ENCODE data around the gene TERT.
"Not testable (repeated sequence)": the region's sequence is repeated elsewhere in the genome, so short reads cannot be mapped to it uniquely, and the experiment has no call there.

The TERT gene

GRCh38 chr5:1330847-1331831, 36.3 kb upstream of the TERT start:
- no peak for DNase-seq

- no peak for DNase-seq
Measured at GRCh38 chr5:1330146-1330846, 35.4 kb upstream of the TERT start.

GRCh38 chr5:1329111-1329579, 34.3 kb upstream of the TERT start:
- DNase-seq: no peak

- not testable (repeated sequence) for DNase-seq
Measured at GRCh38 chr5:1328237-1329110, 33.6 kb upstream of the TERT start.

GRCh38 chr5:1326901-1327756, 32.3 kb upstream of the TERT start:
- DNase-seq: not testable (repeated sequence)

GRCh38 chr5:1326532-1326875, 31.6 kb upstream of the TERT start:
- not testable (repeated sequence) for DNase-seq

GRCh38 chr5:1325870-1326531, 31.1 kb upstream of the TERT start:
- DNase-seq: no peak

GRCh38 chr5:1325191-1325741, 30.4 kb upstream of the TERT start:
- DNase-seq: no peak

GRCh38 chr5:1324719-1325190, 29.9 kb upstream of the TERT start:
- no peak for DNase-seq

- DNase-seq: no peak
Measured at GRCh38 chr5:1324301-1324700, 29.4 kb upstream of the TERT start.

GRCh38 chr5:1323803-1324173, 28.9 kb upstream of the TERT start:
- no peak for DNase-seq

- no peak for DNase-seq
Measured at GRCh38 chr5:1322955-1323802, 28.3 kb upstream of the TERT start.

- no peak for DNase-seq
Measured at GRCh38 chr5:1322036-1322900, 27.4 kb upstream of the TERT start.

GRCh38 chr5:1321576-1321975, 26.7 kb upstream of the TERT start:
- no peak for DNase-seq

- no peak for DNase-seq
Measured at GRCh38 chr5:1320436-1321344, 25.8 kb upstream of the TERT start.

- DNase-seq: no peak
Measured at GRCh38 chr5:1319436-1320256, 24.8 kb upstream of the TERT start.

GRCh38 chr5:1318659-1319251, 23.9 kb upstream of the TERT start:
- DNase-seq: no peak
